NOMO-1 treated with DMSO at 0.1 percent for 48 hours (cell line): ENCODE data around the gene SP8.

Experiments
- DNase-seq: peaks from one replicate; lab custom pipeline; 2025; ENCODE audit not compliant: unreplicated experiment; lab: John Stamatoyannopoulos, UW

Gene SP8

GRCh38 chr7:20794676-20795075 lies 8.0 kb upstream of the SP8 start:
- DNase-seq: no peak

GRCh38 chr7:20793694-20794394 lies 7.2 kb upstream of the SP8 start:
- DNase-seq: no peak

- DNase-seq: no peak
These were observed 6.6 kb upstream of the SP8 start for GRCh38 chr7:20793248-20793647.

- no peak for DNase-seq
These were observed 5.1 kb upstream of the SP8 start for GRCh38 chr7:20791538-20792434.

- DNase-seq: no peak
These were observed 3.7 kb upstream of the SP8 start for GRCh38 chr7:20790375-20790774.

- DNase-seq: no peak
These were observed 1.8 kb upstream of the SP8 start for GRCh38 chr7:20788420-20788990.

- DNase-seq: no peak
These were observed 1.2 kb upstream of the SP8 start for GRCh38 chr7:20787660-20788419.

GRCh38 chr7:20786421-20786778 lies 286 bp downstream of the SP8 start:
- DNase-seq: no peak

GRCh38 chr7:20786049-20786412 lies 655 bp downstream of the SP8 start:
- DNase-seq: no peak

- no peak for DNase-seq
These were observed 1.3 kb downstream of the SP8 start for GRCh38 chr7:20785157-20786048.

- no peak for DNase-seq
These were observed 2.1 kb downstream of the SP8 start for GRCh38 chr7:20784388-20785156.

GRCh38 chr7:20783700-20784387 lies 2.8 kb downstream of the SP8 start:
- DNase-seq: no peak

GRCh38 chr7:20783125-20783699 lies 3.5 kb downstream of the SP8 start:
- DNase-seq: no peak

- no peak for DNase-seq
These were observed 7.6 kb downstream of the SP8 start for GRCh38 chr7:20779041-20779440.

GRCh38 chr7:20778063-20778721 lies 8.5 kb downstream of the SP8 start:
- DNase-seq: peak; percentile 22

- no peak for DNase-seq
These were observed 9.2 kb downstream of the SP8 start for GRCh38 chr7:20777377-20778062.

- no peak for DNase-seq
These were observed 9.7 kb downstream of the SP8 start for GRCh38 chr7:20776942-20777341.
